ENCODE results near the gene TSSK3. TPM values are rescaled to one million over a fixed set of nuclear protein-coding genes. Genes with fewer than 3 reads are reported as not detected.

The TSSK3 gene
- total and polyA plus RNA-seq, 9 donors: 0.78 to 12.4 (median 4.0) TPM

DNA sequence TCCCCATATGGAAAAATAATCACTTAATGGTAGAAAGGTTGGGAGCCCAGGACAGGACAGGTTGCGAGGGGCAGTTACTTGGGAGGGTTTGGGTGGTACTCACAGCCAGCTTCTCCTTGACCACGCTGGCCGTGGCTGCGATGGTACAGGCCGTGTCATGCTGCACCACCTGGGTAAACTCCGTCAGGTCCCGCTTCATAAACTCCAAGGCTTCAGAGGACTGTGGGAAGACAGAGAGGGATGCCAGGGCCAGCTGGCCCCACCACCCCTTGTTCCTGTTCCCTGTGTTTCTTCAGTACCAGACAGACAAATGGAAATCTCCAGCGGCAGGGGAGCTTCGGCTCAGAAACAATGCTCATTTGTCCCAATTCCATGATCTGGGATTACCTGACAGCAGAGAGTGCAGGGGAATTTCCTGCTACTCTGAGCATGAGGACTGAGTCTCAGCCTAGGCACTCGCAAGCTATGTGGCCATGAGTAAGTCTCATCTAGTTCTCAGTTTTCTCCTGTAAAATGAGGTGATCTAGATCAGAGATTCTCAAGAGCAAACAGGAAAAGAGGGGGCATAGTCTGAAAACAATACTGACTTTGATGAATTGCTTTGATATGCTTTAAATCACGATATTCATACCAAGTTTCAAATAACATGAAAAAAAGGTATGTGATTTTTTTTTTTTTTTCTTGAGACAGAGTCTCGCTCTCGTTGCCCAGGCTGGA lies 24.5 kb downstream of the TSSK3 start:
- Histone ChIP-seq H3K4me1 (ENCODE audit: insufficient read depth) (peaks cover 7% of the 10 kb centered on the region), H3K27ac (no peak overlapping the region), H3K27me3 (no peaks in the 10 kb centered on the region), H3K9me3 (no peaks in the 10 kb centered on the region), H3K4me3 (no peak overlapping the region), H3K36me3 (no peaks in the 10 kb centered on the region)
- WGBS, 3 donors: 91 to 94% (median 92%) methylated on average over 13 of the region's 13 CpGs
- TF ChIP-seq POLR2A (IDR thresholded peaks at IDR 0.05): no peak
- TF ChIP-seq, protein P1, sequence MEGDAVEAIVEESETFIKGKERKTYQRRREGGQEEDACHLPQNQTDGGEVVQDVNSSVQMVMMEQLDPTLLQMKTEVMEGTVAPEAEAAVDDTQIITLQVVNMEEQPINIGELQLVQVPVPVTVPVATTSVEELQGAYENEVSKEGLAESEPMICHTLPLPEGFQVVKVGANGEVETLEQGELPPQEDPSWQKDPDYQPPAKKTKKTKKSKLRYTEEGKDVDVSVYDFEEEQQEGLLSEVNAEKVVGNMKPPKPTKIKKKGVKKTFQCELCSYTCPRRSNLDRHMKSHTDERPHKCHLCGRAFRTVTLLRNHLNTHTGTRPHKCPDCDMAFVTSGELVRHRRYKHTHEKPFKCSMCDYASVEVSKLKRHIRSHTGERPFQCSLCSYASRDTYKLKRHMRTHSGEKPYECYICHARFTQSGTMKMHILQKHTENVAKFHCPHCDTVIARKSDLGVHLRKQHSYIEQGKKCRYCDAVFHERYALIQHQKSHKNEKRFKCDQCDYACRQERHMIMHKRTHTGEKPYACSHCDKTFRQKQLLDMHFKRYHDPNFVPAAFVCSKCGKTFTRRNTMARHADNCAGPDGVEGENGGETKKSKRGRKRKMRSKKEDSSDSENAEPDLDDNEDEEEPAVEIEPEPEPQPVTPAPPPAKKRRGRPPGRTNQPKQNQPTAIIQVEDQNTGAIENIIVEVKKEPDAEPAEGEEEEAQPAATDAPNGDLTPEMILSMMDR (IDR thresholded peaks at IDR 0.05): no peak
- no peak for TF ChIP-seq EP300 (IDR thresholded peaks at IDR 0.05)
- no peak for DNase-seq
- intact Hi-C loops (cut with DNase I): no loop called here

DNA sequence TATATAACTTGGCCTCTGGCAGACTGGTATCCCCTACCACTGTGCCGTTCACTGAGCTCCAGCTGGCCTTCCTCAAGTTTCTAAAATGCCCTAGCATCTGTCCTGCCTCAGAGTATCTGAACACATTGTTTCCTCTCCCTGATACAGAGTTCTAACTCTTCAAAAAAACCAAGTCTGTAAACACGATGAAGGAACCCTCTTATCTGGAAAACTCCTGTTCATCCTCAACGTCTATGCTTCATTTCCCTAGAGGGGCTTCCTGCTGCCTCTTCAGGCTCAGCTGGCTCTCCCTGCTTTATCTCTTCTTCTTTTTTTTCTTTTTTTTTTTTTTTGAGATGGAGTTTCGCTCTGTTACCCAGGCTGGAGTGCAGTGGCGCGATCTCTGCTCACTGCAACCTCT lies 26.3 kb downstream of the TSSK3 start:
- H3K4me3 ChIP-seq: no peak overlapping the region
- no peak for DNase-seq
- intact Hi-C loops (cut with DNase I): no loop called here
- peaks cover 17% of the 10 kb centered on the region for H3K4me1 ChIP-seq (ENCODE audit: insufficient read depth)
- TF ChIP-seq, protein P1 (IDR thresholded peaks at IDR 0.05): no peak
- TF ChIP-seq POLR2A (IDR thresholded peaks at IDR 0.05): no peak
- TF ChIP-seq EP300 (IDR thresholded peaks at IDR 0.05): no peak
- no peak overlapping the region for H3K27ac ChIP-seq
- H3K9me3 ChIP-seq: no peaks in the 10 kb centered on the region
- H3K36me3 ChIP-seq: no peaks in the 10 kb centered on the region
- 28 to 40% (median 29%) methylated on average over 6 of the region's 6 CpGs for WGBS, 3 donors
- H3K27me3 ChIP-seq: no peaks in the 10 kb centered on the region

DNA sequence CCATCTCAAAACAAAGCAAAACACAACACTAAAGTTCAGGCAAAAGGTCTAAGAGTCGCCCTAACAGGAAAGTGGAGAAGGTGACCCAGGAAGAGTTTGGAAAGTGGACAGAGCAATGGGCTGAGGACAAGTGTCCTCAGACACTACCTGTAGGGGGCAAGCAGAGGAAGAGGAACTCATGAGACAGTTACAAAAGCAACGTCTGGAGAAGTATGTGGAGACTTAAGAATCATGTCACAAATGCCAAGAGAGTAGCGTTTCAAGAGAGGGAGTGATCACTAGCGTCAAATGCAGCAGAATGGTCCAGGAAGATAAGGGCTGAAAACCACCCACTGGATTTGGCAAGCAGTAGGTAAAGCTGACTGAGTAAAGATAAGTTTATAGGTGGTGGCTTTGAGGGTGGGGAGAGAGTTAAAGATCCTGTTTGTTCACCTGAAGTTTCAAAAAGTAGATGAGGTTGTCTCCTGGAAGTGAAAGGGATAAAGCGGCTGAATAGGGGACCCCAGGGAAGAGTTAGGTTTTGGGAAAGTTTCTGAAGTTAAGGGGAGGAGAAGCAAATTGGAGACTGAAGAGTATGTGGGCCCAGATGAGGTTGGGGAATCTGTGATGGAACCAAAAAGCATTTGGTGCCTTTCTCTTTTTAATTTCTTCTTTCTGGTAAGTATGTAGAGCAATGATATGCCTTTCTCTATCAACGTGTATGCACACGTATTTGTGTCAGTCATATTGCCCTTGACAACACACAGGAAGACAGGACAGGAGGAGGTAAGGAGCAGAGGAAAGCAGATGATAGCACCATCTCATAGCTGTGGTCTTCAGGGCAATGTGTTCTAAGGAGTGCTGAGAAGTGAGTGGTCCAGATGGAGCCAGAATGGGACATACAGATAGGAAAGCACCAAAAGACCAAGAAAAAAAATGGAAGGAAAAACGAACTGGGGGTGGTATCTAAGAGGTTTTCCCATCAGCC lies 28.8 kb downstream of the TSSK3 start:
- Histone ChIP-seq H3K27me3 (no peaks in the 10 kb centered on the region), H3K9me3 (no peaks in the 10 kb centered on the region), H3K4me1 (ENCODE audit: insufficient read depth) (peaks cover 18% of the 10 kb centered on the region), H3K27ac (no peak overlapping the region), H3K4me3 (no peak overlapping the region), H3K36me3 (no peaks in the 10 kb centered on the region)
- WGBS, 3 donors: 42 to 46% (median 46%) methylated on average over 8 of the region's 8 CpGs
- intact Hi-C loops (cut with DNase I): no loop called here
- no peak for TF ChIP-seq EP300 (IDR thresholded peaks at IDR 0.05)
- TF ChIP-seq POLR2A (IDR thresholded peaks at IDR 0.05): no peak
- TF ChIP-seq, protein P1 (IDR thresholded peaks at IDR 0.05): no peak
- DNase-seq: no peak

DNA sequence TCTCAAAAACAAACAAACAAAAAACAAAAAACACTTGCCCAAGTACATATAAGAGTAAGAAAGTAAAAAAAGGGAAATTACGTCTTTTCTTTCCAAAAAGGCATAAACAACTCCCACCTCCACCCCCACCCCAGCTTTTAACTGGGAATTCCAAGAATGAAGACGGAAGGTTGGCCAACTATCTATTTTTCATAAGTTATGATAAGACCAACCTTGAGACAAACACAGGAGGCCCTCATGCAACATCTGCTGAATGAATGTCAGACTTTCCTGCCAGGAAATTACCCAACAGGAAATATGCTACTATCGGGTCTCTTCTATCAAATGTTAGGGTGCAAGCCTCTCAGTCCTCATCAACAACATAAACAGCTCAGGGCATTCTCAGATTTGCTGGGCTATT lies 30.0 kb downstream of the TSSK3 start:
- Histone ChIP-seq H3K27me3 (no peaks in the 10 kb centered on the region), H3K9me3 (no peaks in the 10 kb centered on the region), H3K27ac (no peak overlapping the region), H3K4me1 (ENCODE audit: insufficient read depth) (peaks cover 18% of the 10 kb centered on the region), H3K4me3 (peak overlapping the region; percentile 7), H3K36me3 (no peaks in the 10 kb centered on the region)
- peak in 1 of 5 donors; percentile 35 for DNase-seq
- intact Hi-C loops (cut with DNase I): no loop called here
- TF ChIP-seq, protein P1 (IDR thresholded peaks at IDR 0.05): no peak
- TF ChIP-seq EP300 (IDR thresholded peaks at IDR 0.05): no peak
- 8 to 19% (median 19%) methylated on average over 3 of the region's 3 CpGs for WGBS, 3 donors

Measured in ovary (tissue), 9 donors.